GM10266 (cell line): ENCODE measurements around the gene CACNA1C.
A peak's percentile ranks its signal among the peaks of the same experiment; 100 is the strongest.

Source experiments
- DNase-seq: peaks from one replicate; pipeline ENCODE4 v3.0.0; 2012; ENCODE audit errors: extremely low spot score
- CTCF ChIP-seq: IDR thresholded peaks from 2 replicates; pipeline ENCODE4 v1.5.1; 2012; ENCODE audit warnings: mild to moderate bottlenecking, low read depth; ENCODE audit not compliant: control insufficient read depth, insufficient read depth; ENCODE audit errors: missing control alignments

Gene CACNA1C

GRCh38 chr12:2691006-2691344, 638.2 kb downstream of the CACNA1C start:
- no peak for DNase-seq
- peak; percentile 8 for TF ChIP-seq CTCF

GRCh38 chr12:2691345-2692071, 638.7 kb downstream of the CACNA1C start:
- peak; percentile 79 for DNase-seq
- TF ChIP-seq CTCF: no peak

GRCh38 chr12:2692080-2692479, 639.3 kb downstream of the CACNA1C start:
- TF ChIP-seq CTCF: no peak
- DNase-seq: no peak

GRCh38 chr12:2693244-2693860, 640.6 kb downstream of the CACNA1C start:
- no peak for TF ChIP-seq CTCF
- no peak for DNase-seq

DNA sequence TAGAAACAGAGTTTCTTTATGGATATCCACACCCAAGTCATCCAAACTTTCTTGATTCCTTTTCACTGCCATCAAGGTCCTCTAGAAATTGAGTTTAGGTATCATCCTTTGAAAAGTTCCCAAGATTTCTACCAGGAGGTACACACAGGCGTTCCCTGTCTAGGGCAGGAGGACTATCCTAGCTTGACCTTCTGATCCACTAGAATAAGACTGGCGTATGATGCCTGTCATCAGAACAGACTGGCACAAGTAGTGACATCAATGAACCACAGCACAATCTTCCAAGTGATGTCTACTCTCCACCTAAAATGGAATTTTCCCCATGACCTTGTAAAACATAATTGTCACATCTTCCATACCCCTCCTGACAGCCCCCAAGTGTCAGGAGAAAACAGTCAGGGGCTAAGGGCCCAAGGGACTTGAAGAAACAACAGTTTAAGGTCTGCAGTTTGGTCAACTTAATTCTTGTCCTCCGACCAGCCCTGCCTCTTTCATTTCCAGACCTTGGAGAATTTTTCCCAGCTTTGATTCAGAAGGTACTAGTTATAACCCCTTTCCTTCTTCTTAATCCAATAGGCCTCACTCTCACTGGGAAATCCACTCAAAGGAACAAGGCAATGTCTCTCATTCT, 641.3 kb downstream of the CACNA1C start:
- TF ChIP-seq CTCF: no peak
- DNase-seq: no peak

DNA sequence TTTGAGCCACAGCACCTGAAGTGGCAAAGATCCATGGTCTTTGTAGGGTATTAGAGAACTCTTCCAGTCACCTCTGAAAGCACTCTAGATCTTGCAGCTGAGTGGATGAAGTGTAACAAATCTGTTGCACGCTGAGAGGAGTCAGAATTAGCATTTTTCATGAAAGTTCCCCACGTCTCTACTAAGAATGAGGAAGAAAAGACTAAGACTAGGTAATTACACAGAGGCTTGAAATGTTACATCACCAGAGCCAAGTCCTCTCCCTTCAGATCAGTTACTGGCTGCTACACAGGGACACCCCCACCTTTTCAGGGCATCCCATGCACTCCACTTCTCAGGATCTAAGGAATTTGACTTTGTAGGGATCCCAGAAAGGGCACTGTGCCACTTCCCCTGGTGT, 643.3 kb downstream of the CACNA1C start:
- TF ChIP-seq CTCF: no peak
- DNase-seq: no peak
